B cell (primary cell): ENCODE data around the gene TRAM2.

ENCODE experiments used
- CTCF ChIP-seq: fragments of 200-600 bp; IDR thresholded peaks from one replicate; pipeline ENCODE4 v1.8.0; 2022; ENCODE audit warnings: antibody characterized with exemption, mild to moderate bottlenecking
- EZH2 ChIP-seq: IDR thresholded peaks from 2 replicates; pipeline ENCODE4 v1.6.1; 2012; ENCODE audit warnings: borderline replicate concordance, low read depth, mild to moderate bottlenecking, moderate library complexity, low read length; ENCODE audit not compliant: insufficient read depth, poor library complexity, severe bottlenecking

- TF ChIP-seq CTCF (no peak), EZH2 (no peak)
These were observed 26.0 kb downstream of the TRAM2 start for GRCh38 chr6:52550870-52551269.
